ENCODE measurements around the gene SDR42E2. TPM values are rescaled to one million over a fixed set of nuclear protein-coding genes. Genes with fewer than 3 reads are reported as not detected.
"Not testable (repeated sequence)": the region's sequence is repeated elsewhere in the genome, so short reads cannot be mapped to it uniquely, and the experiment has no call there.

SDR42E2 gene
- polyA plus RNA-seq, 1 donor: 0.06 TPM

- Histone ChIP-seq H3K4me3 (ENCODE audit: low read length) (peak overlapping the region; percentile 71), H3K9me3 (ENCODE audit: control insufficient read depth, low read depth, low read length) (no peaks in the 10 kb centered on the region), H3K4me1 (ENCODE audit: control insufficient read depth, insufficient read depth, low read length) (peaks cover 20% of the 10 kb centered on the region), H3K27ac (ENCODE audit: low read length) (peak overlapping the region; percentile 99), H3K36me3 (ENCODE audit: control insufficient read depth, insufficient read depth, low read length) (no peaks in the 10 kb centered on the region), H3K27me3 (ENCODE audit: control insufficient read depth, insufficient read depth, low read length) (no peaks in the 10 kb centered on the region)
- DNase-seq: peak; percentile 99
- no CpG with 5 or more reads among the region's 43 CpGs for WGBS (ENCODE audit: insufficient coverage, low lambda C conversion rate)
Measured at GRCh38 chr16:22190776-22191531, 28.6 kb downstream of the SDR42E2 start.

- WGBS (ENCODE audit: insufficient coverage, low lambda C conversion rate): 0% methylated on average over 4 of the region's 9 CpGs
- Histone ChIP-seq H3K27ac (ENCODE audit: low read length) (peak overlapping the region; percentile 99), H3K4me3 (ENCODE audit: low read length) (peak overlapping the region; percentile 71), H3K4me1 (ENCODE audit: control insufficient read depth, insufficient read depth, low read length) (peaks cover 20% of the 10 kb centered on the region), H3K27me3 (ENCODE audit: control insufficient read depth, insufficient read depth, low read length) (no peaks in the 10 kb centered on the region), H3K36me3 (ENCODE audit: control insufficient read depth, insufficient read depth, low read length) (no peaks in the 10 kb centered on the region), H3K9me3 (ENCODE audit: control insufficient read depth, low read depth, low read length) (no peaks in the 10 kb centered on the region)
- peak; percentile 46 to 67 for DNase-seq
Measured at GRCh38 chr16:22191532-22192260, 29.4 kb downstream of the SDR42E2 start.

GRCh38 chr16:22192261-22193062 lies 30.2 kb downstream of the SDR42E2 start:
- peak overlapping the region; percentile 99 for H3K27ac ChIP-seq (ENCODE audit: low read length)
- peaks cover 20% of the 10 kb centered on the region for H3K4me1 ChIP-seq (ENCODE audit: control insufficient read depth, insufficient read depth, low read length)
- peak overlapping the region; percentile 71 for H3K4me3 ChIP-seq (ENCODE audit: low read length)
- no peaks in the 10 kb centered on the region for H3K27me3 ChIP-seq (ENCODE audit: control insufficient read depth, insufficient read depth, low read length)
- H3K36me3 ChIP-seq (ENCODE audit: control insufficient read depth, insufficient read depth, low read length): no peaks in the 10 kb centered on the region
- WGBS (ENCODE audit: insufficient coverage, low lambda C conversion rate): no CpG with 5 or more reads among the region's 16 CpGs
- H3K9me3 ChIP-seq (ENCODE audit: control insufficient read depth, low read depth, low read length): no peaks in the 10 kb centered on the region
- peak; percentile 73 to 83 for DNase-seq

- H3K27me3 ChIP-seq (ENCODE audit: control insufficient read depth, insufficient read depth, low read length): no peaks in the 10 kb centered on the region
- H3K4me3 ChIP-seq (ENCODE audit: low read length): no peak overlapping the region
- no CpG with 5 or more reads among the region's 2 CpGs for WGBS (ENCODE audit: insufficient coverage, low lambda C conversion rate)
Measured at GRCh38 chr16:22193063-22193411, 30.7 kb downstream of the SDR42E2 start.

GRCh38 chr16:22194707-22195444 lies 32.6 kb downstream of the SDR42E2 start:
- Histone ChIP-seq H3K27me3 (ENCODE audit: control insufficient read depth, insufficient read depth, low read length) (no peaks in the 10 kb centered on the region), H3K9me3 (ENCODE audit: control insufficient read depth, low read depth, low read length) (no peaks in the 10 kb centered on the region), H3K36me3 (ENCODE audit: control insufficient read depth, insufficient read depth, low read length) (no peaks in the 10 kb centered on the region), H3K27ac (ENCODE audit: low read length) (peak overlapping the region; percentile 61), H3K4me3 (ENCODE audit: low read length) (no peak overlapping the region), H3K4me1 (ENCODE audit: control insufficient read depth, insufficient read depth, low read length) (peaks cover 8% of the 10 kb centered on the region)
- WGBS (ENCODE audit: insufficient coverage, low lambda C conversion rate): 94% methylated on average over 3 of the region's 9 CpGs
- DNase-seq: no peak

More at GRCh38 chr16:22193063-22193411, 30.7 kb downstream of the SDR42E2 start:
- Histone ChIP-seq H3K9me3 (ENCODE audit: control insufficient read depth, low read depth, low read length) (no peaks in the 10 kb centered on the region), H3K4me1 (ENCODE audit: control insufficient read depth, insufficient read depth, low read length) (peaks cover 20% of the 10 kb centered on the region), H3K27ac (ENCODE audit: low read length) (peak overlapping the region; percentile 99), H3K36me3 (ENCODE audit: control insufficient read depth, insufficient read depth, low read length) (no peaks in the 10 kb centered on the region)
- no peak for DNase-seq

- Histone ChIP-seq H3K4me3 (ENCODE audit: low read length) (no peak overlapping the region), H3K27me3 (ENCODE audit: control insufficient read depth, insufficient read depth, low read length) (no peaks in the 10 kb centered on the region), H3K27ac (ENCODE audit: low read length) (peak overlapping the region; percentile 61), H3K4me1 (ENCODE audit: control insufficient read depth, insufficient read depth, low read length) (peaks cover 8% of the 10 kb centered on the region), H3K9me3 (ENCODE audit: control insufficient read depth, low read depth, low read length) (no peaks in the 10 kb centered on the region), H3K36me3 (ENCODE audit: control insufficient read depth, insufficient read depth, low read length) (no peaks in the 10 kb centered on the region)
- no peak for DNase-seq
Measured at GRCh38 chr16:22195445-22195694, 33.1 kb downstream of the SDR42E2 start.

GRCh38 chr16:22195695-22196558 lies 33.6 kb downstream of the SDR42E2 start:
- 25% methylated on average over 1 of the region's 39 CpGs for WGBS (ENCODE audit: insufficient coverage, low lambda C conversion rate)
- Histone ChIP-seq H3K36me3 (ENCODE audit: control insufficient read depth, insufficient read depth, low read length) (no peaks in the 10 kb centered on the region), H3K9me3 (ENCODE audit: control insufficient read depth, low read depth, low read length) (no peaks in the 10 kb centered on the region), H3K4me3 (ENCODE audit: low read length) (peak overlapping the region; percentile 51), H3K27ac (ENCODE audit: low read length) (peak overlapping the region; percentile 61), H3K4me1 (ENCODE audit: control insufficient read depth, insufficient read depth, low read length) (peaks cover 8% of the 10 kb centered on the region), H3K27me3 (ENCODE audit: control insufficient read depth, insufficient read depth, low read length) (no peaks in the 10 kb centered on the region)
- DNase-seq: peak; percentile 90 to 92

GRCh38 chr16:22196559-22197168 lies 34.4 kb downstream of the SDR42E2 start:
- 25% methylated on average over 1 of the region's 20 CpGs for WGBS (ENCODE audit: insufficient coverage, low lambda C conversion rate)
- H3K4me1 ChIP-seq (ENCODE audit: control insufficient read depth, insufficient read depth, low read length); H3K27ac ChIP-seq (ENCODE audit: low read length); H3K36me3 ChIP-seq (ENCODE audit: control insufficient read depth, insufficient read depth, low read length); H3K9me3 ChIP-seq (ENCODE audit: control insufficient read depth, low read depth, low read length); H3K27me3 ChIP-seq (ENCODE audit: control insufficient read depth, insufficient read depth, low read length); DNase-seq: not testable (repeated sequence)
- peak overlapping the region; percentile 51 for H3K4me3 ChIP-seq (ENCODE audit: low read length)

GRCh38 chr16:22198547-22199293 lies 36.4 kb downstream of the SDR42E2 start:
- DNase-seq: no peak

More at GRCh38 chr16:22198547-22199293, 36.4 kb downstream of the SDR42E2 start:
- no peak overlapping the region for H3K4me3 ChIP-seq (ENCODE audit: low read length)
- no peaks in the 10 kb centered on the region for H3K4me1 ChIP-seq (ENCODE audit: control insufficient read depth, insufficient read depth, low read length)
- H3K27me3 ChIP-seq (ENCODE audit: control insufficient read depth, insufficient read depth, low read length): no peaks in the 10 kb centered on the region
- no peaks in the 10 kb centered on the region for H3K9me3 ChIP-seq (ENCODE audit: control insufficient read depth, low read depth, low read length)
- H3K27ac ChIP-seq (ENCODE audit: low read length): no peak overlapping the region
- H3K36me3 ChIP-seq (ENCODE audit: control insufficient read depth, insufficient read depth, low read length): no peaks in the 10 kb centered on the region
- WGBS (ENCODE audit: insufficient coverage, low lambda C conversion rate): 80% methylated on average over 1 of the region's 7 CpGs
